ENCODE results near the gene SAMHD1. TPM values are rescaled to one million over a fixed set of nuclear protein-coding genes. Genes with fewer than 3 reads are reported as not detected.

The SAMHD1 gene
- total and polyA plus RNA-seq, 2 of the 13 experiments (the other 11 are each of a cell fraction or from before 2014, with no cell fraction given), result 16.9 to 43.5 TPM

DNA sequence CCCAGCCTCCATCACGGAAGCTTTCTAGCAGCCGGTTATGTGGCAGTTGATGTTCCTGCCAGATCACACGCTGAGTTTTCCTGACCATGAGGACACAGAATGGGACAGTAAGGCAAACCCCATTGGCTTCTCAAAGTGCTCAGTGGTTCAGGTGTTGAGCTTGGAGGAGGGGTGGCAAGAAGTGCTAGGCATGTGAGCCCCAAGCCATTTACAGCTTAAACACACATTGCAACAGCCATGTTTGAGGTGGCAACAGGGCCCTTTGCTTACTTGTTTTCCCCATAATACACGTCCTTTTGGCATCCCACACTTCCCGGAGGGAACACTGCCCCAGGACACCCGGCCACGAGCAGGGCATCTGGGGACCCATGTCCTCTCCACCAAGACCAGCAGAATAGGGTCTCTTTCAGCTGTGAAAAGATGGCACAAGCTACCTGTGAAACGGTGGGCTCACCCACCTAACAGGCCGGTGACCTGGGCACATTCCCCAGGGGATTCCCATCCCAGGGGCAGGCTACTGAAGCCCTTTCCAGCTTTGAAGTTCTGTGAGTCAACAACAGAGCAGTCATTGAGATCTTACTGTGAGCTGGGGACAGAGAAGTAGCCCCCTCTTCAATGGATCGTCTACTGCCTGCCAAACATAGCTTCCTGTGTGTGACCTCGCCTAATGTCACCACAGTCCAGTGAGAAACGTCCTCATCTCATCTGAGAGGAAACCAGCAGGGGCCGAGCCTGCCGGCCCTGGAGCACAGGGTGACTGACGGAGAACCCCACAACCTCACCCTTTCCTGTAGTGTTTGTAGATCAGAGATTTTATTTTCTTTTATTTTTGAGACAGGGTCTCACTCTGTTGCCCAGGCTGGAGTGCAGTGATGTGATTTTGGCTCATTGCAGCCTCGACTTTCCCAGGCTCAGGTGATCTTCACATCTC is 79.6 kb downstream of the SAMHD1 start (continued):
- TF ChIP-seq, protein P1, sequence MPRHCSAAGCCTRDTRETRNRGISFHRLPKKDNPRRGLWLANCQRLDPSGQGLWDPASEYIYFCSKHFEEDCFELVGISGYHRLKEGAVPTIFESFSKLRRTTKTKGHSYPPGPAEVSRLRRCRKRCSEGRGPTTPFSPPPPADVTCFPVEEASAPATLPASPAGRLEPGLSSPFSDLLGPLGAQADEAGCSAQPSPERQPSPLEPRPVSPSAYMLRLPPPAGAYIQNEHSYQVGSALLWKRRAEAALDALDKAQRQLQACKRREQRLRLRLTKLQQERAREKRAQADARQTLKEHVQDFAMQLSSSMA (CRISPR knock-in tag; IDR thresholded peaks at IDR 0.05), result 0 out of 2 replicates have a peak, but pooled peaks have one; percentile 47
- no peak for TF ChIP-seq SETDB1 (CRISPR knock-in tag; IDR thresholded peaks at IDR 0.05; ENCODE audit: borderline replicate concordance)
- no peak for TF ChIP-seq NR1H2 (CRISPR knock-in tag; IDR thresholded peaks at IDR 0.05; ENCODE audit: borderline replicate concordance, low read depth)
- TF ChIP-seq FLYWCH1 (CRISPR knock-in tag; IDR thresholded peaks at IDR 0.05), result 0 out of 2 replicates have a peak, but pooled peaks have one; percentile 81
- TF ChIP-seq ZNF781 (CRISPR knock-in tag; IDR thresholded peaks at IDR 0.05; ENCODE audit: borderline replicate concordance, not compliant biosample characterization), result peak; percentile 76
- TF ChIP-seq SYNCRIP (IDR thresholded peaks at IDR 0.05; ENCODE audit: insufficient read depth, low read depth, low read length), result no peak
- TF ChIP-seq, protein P2, sequence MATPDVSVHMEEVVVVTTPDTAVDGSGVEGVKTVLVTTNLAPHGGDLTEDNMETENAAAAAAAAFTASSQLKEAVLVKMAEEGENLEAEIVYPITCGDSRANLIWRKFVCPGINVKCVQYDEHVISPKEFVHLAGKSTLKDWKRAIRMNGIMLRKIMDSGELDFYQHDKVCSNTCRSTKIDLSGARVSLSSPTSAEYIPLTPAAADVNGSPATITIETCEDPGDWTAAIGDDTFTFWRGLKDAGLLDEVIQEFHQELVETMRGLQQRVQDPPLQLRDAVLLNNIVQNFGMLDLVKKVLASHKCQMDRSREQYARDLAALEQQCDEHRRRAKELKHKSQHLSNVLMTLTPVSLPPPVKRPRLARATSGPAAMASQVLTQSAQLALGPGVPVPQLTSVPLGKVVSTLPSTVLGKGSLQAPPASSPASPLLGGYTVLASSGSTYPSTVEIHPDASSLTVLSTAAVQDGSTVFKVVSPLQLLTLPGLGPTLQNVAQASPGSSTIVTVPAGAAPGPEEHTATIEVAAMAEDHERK (CRISPR knock-in tag; IDR thresholded peaks at IDR 0.05; ENCODE audit: low read depth), result no peak
- peak; percentile 34; the same call in 1 of the 2 replicates for TF ChIP-seq ZNF136 (CRISPR knock-in tag; IDR thresholded peaks at IDR 0.05; ENCODE audit: low read depth)
- no peak for TF ChIP-seq ELF4 (CRISPR knock-in tag; IDR thresholded peaks at IDR 0.05; ENCODE audit: borderline replicate concordance)
- TF ChIP-seq, protein P3, sequence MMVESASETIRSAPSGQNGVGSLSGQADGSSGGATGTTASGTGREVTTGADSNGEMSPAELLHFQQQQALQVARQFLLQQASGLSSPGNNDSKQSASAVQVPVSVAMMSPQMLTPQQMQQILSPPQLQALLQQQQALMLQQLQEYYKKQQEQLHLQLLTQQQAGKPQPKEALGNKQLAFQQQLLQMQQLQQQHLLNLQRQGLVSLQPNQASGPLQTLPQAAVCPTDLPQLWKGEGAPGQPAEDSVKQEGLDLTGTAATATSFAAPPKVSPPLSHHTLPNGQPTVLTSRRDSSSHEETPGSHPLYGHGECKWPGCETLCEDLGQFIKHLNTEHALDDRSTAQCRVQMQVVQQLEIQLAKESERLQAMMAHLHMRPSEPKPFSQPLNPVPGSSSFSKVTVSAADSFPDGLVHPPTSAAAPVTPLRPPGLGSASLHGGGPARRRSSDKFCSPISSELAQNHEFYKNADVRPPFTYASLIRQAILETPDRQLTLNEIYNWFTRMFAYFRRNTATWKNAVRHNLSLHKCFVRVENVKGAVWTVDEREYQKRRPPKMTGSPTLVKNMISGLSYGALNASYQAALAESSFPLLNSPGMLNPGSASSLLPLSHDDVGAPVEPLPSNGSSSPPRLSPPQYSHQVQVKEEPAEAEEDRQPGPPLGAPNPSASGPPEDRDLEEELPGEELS (CRISPR knock-in tag; IDR thresholded peaks at IDR 0.05), result peak; percentile 67
- TF ChIP-seq HNRNPH1 (optimal IDR thresholded peaks at IDR 0.05; ENCODE audit: low read depth, low read length), result no peak
- TF ChIP-seq, protein P4, sequence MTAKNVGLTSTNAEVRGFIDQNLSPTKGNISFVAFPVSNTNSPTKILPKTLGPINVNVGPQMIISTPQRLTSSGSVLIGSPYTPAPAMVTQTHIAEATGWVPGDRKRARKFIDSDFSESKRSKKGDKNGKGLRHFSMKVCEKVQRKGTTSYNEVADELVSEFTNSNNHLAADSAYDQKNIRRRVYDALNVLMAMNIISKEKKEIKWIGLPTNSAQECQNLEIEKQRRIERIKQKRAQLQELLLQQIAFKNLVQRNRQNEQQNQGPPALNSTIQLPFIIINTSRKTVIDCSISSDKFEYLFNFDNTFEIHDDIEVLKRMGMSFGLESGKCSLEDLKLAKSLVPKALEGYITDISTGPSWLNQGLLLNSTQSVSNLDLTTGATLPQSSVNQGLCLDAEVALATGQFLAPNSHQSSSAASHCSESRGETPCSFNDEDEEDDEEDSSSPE (CRISPR knock-in tag; IDR thresholded peaks at IDR 0.05), result no peak
- TF ChIP-seq KLF11 (CRISPR knock-in tag; IDR thresholded peaks at IDR 0.05), result 0 out of 2 replicates have a peak, but pooled peaks have one; percentile 12
- TF ChIP-seq, protein P5, sequence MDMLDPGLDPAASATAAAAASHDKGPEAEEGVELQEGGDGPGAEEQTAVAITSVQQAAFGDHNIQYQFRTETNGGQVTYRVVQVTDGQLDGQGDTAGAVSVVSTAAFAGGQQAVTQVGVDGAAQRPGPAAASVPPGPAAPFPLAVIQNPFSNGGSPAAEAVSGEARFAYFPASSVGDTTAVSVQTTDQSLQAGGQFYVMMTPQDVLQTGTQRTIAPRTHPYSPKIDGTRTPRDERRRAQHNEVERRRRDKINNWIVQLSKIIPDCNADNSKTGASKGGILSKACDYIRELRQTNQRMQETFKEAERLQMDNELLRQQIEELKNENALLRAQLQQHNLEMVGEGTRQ (IDR thresholded peaks at IDR 0.05; ENCODE audit: low read depth, low read length), result no peak
- TF ChIP-seq, protein P5 (CRISPR knock-in tag; IDR thresholded peaks at IDR 0.05; ENCODE audit: borderline replicate concordance), result no peak
- TF ChIP-seq, protein P6, sequence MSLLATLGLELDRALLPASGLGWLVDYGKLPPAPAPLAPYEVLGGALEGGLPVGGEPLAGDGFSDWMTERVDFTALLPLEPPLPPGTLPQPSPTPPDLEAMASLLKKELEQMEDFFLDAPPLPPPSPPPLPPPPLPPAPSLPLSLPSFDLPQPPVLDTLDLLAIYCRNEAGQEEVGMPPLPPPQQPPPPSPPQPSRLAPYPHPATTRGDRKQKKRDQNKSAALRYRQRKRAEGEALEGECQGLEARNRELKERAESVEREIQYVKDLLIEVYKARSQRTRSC (CRISPR knock-in tag; IDR thresholded peaks at IDR 0.05; ENCODE audit: low read depth), result no peak
- no peak for TF ChIP-seq CBX2 (IDR thresholded peaks at IDR 0.05; ENCODE audit: low read depth, low read length)
- TF ChIP-seq CBX2 (CRISPR knock-in tag; IDR thresholded peaks at IDR 0.05; ENCODE audit: low read depth), result no peak
